Karpas-422 (cell line): ENCODE results near the gene ADAM8. TPM values are rescaled to one million over a fixed set of nuclear protein-coding genes. Genes with fewer than 3 reads are reported as not detected.
A peak's percentile ranks its signal among the peaks of the same experiment; 100 is the strongest.

Experiments
- DNase-seq: peaks from one replicate; pipeline ENCODE4 v3.0.0-alpha.2; 2015
- H2AFZ ChIP-seq: fragments of 200-600 bp; sonication (generic); 2 replicates; pipeline ENCODE4 v1.6.1; 2014; ENCODE audit warnings: antibody characterized with exemption, low read length, mixed read lengths
- H3K27ac ChIP-seq: fragments of 200-600 bp; sonication (generic); 2 replicates; pipeline ENCODE4 v1.5.1; 2014; ENCODE audit warnings: mild to moderate bottlenecking, low read length, moderate library complexity
- H3K27me3 ChIP-seq: fragments of 200-600 bp; sonication (generic); 2 replicates; pipeline ENCODE4 v1.6.1; 2014; ENCODE audit warnings: low read length, mixed read lengths
- H3K36me3 ChIP-seq: fragments of 200-600 bp; sonication (generic); 2 replicates; pipeline ENCODE4 v1.6.1; 2014; ENCODE audit warnings: low read length, mixed read lengths; ENCODE audit not compliant: insufficient read depth
- H3K4me1 ChIP-seq: fragments of 200-600 bp; sonication (generic); 2 replicates; pipeline ENCODE4 v1.6.1; 2014; ENCODE audit warnings: mild to moderate bottlenecking, low read length, mixed read lengths
- H3K4me2 ChIP-seq: fragments of 200-600 bp; sonication (generic); 2 replicates; pipeline ENCODE4 v1.6.1; 2014; ENCODE audit warnings: low read length, low read depth, mild to moderate bottlenecking; ENCODE audit not compliant: poor library complexity, severe bottlenecking
- H3K4me3 ChIP-seq: fragments of 200-600 bp; sonication (generic); 2 replicates; pipeline ENCODE4 v1.5.1; 2014; ENCODE audit warnings: mild to moderate bottlenecking, antibody characterized with exemption, low read length, mixed read lengths
- H3K79me2 ChIP-seq: fragments of 200-600 bp; sonication (generic); 2 replicates; pipeline ENCODE4 v1.6.1; 2014; ENCODE audit warnings: mild to moderate bottlenecking, low read length, mixed read lengths
- H3K9ac ChIP-seq: fragments of 200-600 bp; sonication (generic); 2 replicates; pipeline ENCODE4 v1.6.0; 2014; ENCODE audit warnings: low read length
- H3K9me2 ChIP-seq: fragments of 200-600 bp; sonication (generic), shearing (Covaris generic); replicated peaks from 2 replicates; pipeline ENCODE4 v1.6.0; 2014; ENCODE audit warnings: mild to moderate bottlenecking, low read length, moderate library complexity; ENCODE audit not compliant: insufficient read depth
- H3K9me3 ChIP-seq: fragments of 300-700, 200-600 bp; sonication (generic); 2 replicates; pipeline ENCODE4 v1.6.1; 2014; ENCODE audit warnings: low read length, mixed read lengths
- H4K20me1 ChIP-seq: fragments of 200-600 bp; sonication (generic); 2 replicates; pipeline ENCODE4 v1.6.1; 2014; ENCODE audit warnings: mild to moderate bottlenecking, antibody characterized with exemption, low read length, low read depth; ENCODE audit not compliant: insufficient read depth
- total RNA-seq: library from RNA; depleted of rRNA; stranded (reverse); fragments of >200 nt; shearing (Covaris generic); gene quantifications from 2 replicates; pipeline ENCODE4 v1.2.3, GENCODE V29; 2014; ENCODE audit warnings: low replicate concordance

Gene ADAM8
- total RNA-seq, 1 experiment from 2014 or later: 0.71 TPM

DNA sequence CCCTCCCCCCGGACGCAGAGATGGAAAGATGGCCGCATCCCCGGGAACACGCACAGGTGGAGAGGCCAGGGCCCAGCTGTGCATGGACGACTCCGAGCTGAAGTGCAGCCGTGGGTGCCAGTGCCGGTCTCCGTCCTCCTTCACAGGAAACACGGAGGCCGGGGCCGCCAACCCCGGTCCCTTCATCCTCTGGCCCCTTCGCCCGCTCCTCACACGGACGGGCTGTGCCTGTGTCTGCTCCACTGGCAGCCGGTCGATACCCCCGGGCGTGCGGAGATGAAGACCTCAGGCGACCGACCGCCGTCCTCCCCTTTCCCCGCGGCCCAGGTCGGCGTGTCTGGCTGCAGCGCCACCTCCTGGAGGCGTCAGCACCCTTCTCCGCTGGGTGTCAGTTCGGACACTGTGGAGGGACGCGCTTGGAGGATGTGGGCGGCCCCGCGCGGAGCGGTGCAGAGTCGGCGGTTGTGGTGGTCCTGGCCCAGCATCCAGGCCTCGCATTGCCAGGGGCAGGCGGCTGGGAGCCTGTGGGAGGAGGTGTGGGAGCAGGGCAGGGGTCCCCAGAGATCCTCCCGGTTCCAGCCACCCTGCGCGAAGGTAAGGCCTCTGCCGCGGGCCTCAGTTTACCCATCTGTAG lies 41.9 kb upstream of the ADAM8 start:
- peak overlapping the region; percentile 50; the same call in 1 of the 2 replicates for H2AFZ ChIP-seq
- no peaks in the 10 kb centered on the region for H4K20me1 ChIP-seq
- peak overlapping the region; percentile 58; the same call in 1 of the 2 replicates for H3K4me3 ChIP-seq
- no peak overlapping the region for H3K27ac ChIP-seq
- no peaks in the 10 kb centered on the region for H3K36me3 ChIP-seq
- H3K4me2 ChIP-seq: peak overlapping the region; percentile 67
- no peaks in the 10 kb centered on the region for H3K27me3 ChIP-seq
- peak; percentile 91 for DNase-seq
- H3K9ac ChIP-seq: peak overlapping the region; percentile 62
- H3K79me2 ChIP-seq: no peaks in the 10 kb centered on the region
- no peaks in the 10 kb centered on the region for H3K9me2 ChIP-seq
- H3K9me3 ChIP-seq: no peaks in the 10 kb centered on the region
- H3K4me1 ChIP-seq: peaks cover 3% of the 10 kb centered on the region; the same call in 1 of the 2 replicates

DNA sequence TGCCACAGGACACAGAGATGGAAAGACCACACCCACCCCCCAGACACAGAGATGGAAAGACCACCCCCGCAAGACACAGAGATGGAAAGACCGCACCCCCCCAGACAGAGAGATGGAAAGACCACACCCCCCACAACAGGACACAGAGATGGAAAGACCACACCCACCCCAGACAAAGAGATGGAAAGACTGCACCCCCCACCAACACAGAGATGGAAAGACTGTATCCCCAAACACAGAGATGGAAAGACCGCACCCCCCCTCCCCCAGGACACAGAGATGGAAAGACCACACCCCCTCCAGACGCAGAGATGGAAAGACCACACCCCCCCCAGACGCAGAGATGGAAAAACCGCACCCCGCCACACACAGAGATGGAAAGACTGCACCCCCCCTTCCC lies 40.1 kb upstream of the ADAM8 start:
- Histone ChIP-seq H3K4me1 (peaks cover 3% of the 10 kb centered on the region; the same call in 1 of the 2 replicates), H3K9ac (no peak overlapping the region), H3K27me3 (no peaks in the 10 kb centered on the region), H3K9me2 (no peaks in the 10 kb centered on the region), H2AFZ (no peak overlapping the region), H3K79me2 (no peaks in the 10 kb centered on the region), H3K4me3 (no peak overlapping the region), H4K20me1 (no peaks in the 10 kb centered on the region), H3K36me3 (no peaks in the 10 kb centered on the region), H3K4me2 (no peak overlapping the region), H3K9me3 (no peaks in the 10 kb centered on the region), H3K27ac (no peak overlapping the region)
- no peak for DNase-seq

DNA sequence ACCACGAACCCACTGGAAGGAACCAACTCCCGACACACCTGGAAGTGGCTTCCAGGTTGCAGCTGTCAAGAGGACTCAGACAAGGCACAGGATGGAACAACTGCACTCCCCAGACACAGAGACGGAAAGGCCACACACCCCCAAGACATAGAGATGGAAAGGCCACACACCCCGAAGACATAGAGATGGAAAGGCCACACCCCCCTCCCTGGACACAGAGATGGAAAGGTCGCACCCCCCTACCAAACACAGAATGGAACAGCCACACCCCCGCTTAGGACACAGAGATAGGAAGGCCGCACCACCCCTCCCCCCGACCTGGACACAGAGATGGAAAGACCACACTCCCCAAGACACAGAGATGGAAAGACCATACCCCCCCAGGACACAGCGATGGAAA lies 39.6 kb upstream of the ADAM8 start:
- Histone ChIP-seq H3K27ac (no peak overlapping the region), H3K4me3 (no peak overlapping the region), H3K27me3 (no peaks in the 10 kb centered on the region), H4K20me1 (no peaks in the 10 kb centered on the region), H3K9me3 (no peaks in the 10 kb centered on the region), H3K4me2 (no peak overlapping the region), H3K36me3 (no peaks in the 10 kb centered on the region), H3K9ac (no peak overlapping the region), H3K79me2 (no peaks in the 10 kb centered on the region), H2AFZ (no peak overlapping the region), H3K9me2 (no peaks in the 10 kb centered on the region), H3K4me1 (peaks cover 3% of the 10 kb centered on the region; the same call in 1 of the 2 replicates)
- no peak for DNase-seq

DNA sequence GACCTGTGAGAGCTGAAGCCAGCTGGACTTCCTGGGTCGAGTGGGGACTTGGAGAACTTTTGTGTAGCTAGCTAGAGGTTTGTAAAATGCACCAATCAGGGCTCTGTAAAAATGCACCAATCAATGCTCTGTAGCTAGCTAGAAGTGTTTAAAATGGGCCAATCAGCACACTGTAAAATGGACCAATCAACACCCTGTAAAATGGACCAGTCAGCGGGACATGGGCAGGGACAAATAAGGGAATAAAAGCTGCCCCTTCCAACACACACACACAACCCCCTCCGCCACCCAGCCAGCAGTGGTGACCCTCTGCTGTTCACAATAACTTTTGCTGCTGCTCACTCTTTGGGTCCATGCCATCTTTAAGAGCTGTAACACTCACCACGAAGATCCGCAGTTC lies 39.2 kb upstream of the ADAM8 start:
- Histone ChIP-seq H3K9me2 (no peaks in the 10 kb centered on the region), H2AFZ (no peak overlapping the region), H3K9me3 (no peaks in the 10 kb centered on the region), H3K27me3 (no peaks in the 10 kb centered on the region), H3K79me2 (no peaks in the 10 kb centered on the region), H3K27ac (no peak overlapping the region), H3K4me1 (peaks cover 3% of the 10 kb centered on the region; the same call in 1 of the 2 replicates), H3K9ac (no peak overlapping the region), H3K4me3 (no peak overlapping the region), H3K4me2 (no peak overlapping the region), H3K36me3 (peaks cover 2% of the 10 kb centered on the region; the same call in 1 of the 2 replicates), H4K20me1 (no peaks in the 10 kb centered on the region)
- peak; percentile 61 for DNase-seq

DNA sequence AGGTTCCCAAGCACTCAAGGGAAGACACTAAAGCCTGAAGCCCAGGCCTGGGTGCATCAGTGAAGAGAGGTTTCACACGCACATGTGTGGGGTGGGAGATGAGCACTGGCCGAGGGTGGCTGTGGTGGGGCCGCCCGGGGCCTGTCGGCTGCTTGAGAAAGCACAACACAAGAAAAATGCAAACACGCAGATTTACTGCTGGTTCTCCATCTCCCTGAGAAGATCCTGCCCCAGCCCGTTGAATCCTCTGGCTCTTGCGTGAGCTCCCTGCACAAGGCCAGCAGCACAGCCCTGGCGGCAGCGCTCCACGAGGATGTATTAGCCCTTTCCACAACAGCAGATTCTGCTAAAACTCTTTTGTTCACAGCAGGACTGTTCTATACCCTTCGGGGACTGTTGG lies 38.2 kb upstream of the ADAM8 start:
- Histone ChIP-seq H3K4me1 (peaks cover 3% of the 10 kb centered on the region; the same call in 1 of the 2 replicates), H3K36me3 (peaks cover 12% of the 10 kb centered on the region), H4K20me1 (0 out of 2 replicates have a peak, but pooled peaks cover under 1% of the 10 kb centered on the region), H3K9me3 (no peaks in the 10 kb centered on the region), H3K9ac (no peak overlapping the region), H3K27ac (no peak overlapping the region), H3K9me2 (no peaks in the 10 kb centered on the region), H2AFZ (no peak overlapping the region), H3K4me3 (no peak overlapping the region), H3K27me3 (no peaks in the 10 kb centered on the region), H3K79me2 (no peaks in the 10 kb centered on the region), H3K4me2 (no peak overlapping the region)
- no peak for DNase-seq

DNA sequence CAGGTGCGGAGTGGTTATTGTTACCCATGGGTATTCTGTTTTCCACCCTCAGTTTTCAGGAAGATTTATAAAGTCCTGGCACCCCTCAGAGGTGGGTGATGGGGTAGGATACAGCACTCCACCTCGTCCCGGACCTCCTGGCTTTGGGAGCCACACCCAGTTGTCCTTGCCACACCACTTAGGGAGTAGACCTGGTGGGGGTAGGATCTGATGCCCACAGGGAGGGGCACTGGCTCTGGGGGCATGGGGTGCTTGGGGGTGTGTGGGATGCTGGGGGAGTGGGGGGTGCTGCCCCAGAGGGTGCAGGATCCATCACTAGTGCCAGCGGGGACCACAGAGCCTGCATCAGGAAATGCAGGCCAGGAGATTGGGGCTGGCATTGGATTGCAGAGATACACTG lies 36.5 kb upstream of the ADAM8 start:
- no peaks in the 10 kb centered on the region for H3K27me3 ChIP-seq
- DNase-seq: no peak
- no peak overlapping the region for H3K27ac ChIP-seq
- no peak overlapping the region for H3K4me3 ChIP-seq
- H3K79me2 ChIP-seq: peaks cover 8% of the 10 kb centered on the region
- H3K9me3 ChIP-seq: no peaks in the 10 kb centered on the region
- H3K4me1 ChIP-seq: peaks cover 5% of the 10 kb centered on the region
- no peak overlapping the region for H3K9ac ChIP-seq
- no peak overlapping the region for H2AFZ ChIP-seq
- H4K20me1 ChIP-seq: peaks cover 10% of the 10 kb centered on the region; the same call in 1 of the 2 replicates
- no peaks in the 10 kb centered on the region for H3K9me2 ChIP-seq
- H3K4me2 ChIP-seq: no peak overlapping the region
- H3K36me3 ChIP-seq: peaks cover 16% of the 10 kb centered on the region

DNA sequence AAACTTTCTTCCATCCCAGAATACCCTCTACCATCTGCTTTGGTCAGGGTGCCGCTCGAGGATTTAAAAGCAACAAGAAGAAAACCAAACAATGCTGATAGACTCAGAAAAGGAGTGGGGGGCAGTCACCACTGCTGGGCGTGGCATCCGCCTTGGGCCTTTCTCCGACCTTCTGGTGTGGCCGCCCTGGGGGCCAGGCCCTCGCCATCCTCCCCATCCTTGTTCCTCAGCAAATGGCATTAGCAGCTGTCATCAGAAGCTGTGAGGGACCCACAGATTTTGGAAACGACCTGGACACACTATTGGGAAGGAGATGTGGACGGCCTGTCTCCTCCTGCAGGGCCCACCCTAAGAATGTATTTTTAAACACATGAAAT lies 36.1 kb upstream of the ADAM8 start:
- H3K4me3 ChIP-seq: no peak overlapping the region
- DNase-seq: no peak
- H2AFZ ChIP-seq: no peak overlapping the region
- no peak overlapping the region for H3K9ac ChIP-seq
- peaks cover 7% of the 10 kb centered on the region for H3K4me1 ChIP-seq
- peaks cover 15% of the 10 kb centered on the region; the same call in 1 of the 2 replicates for H4K20me1 ChIP-seq
- no peaks in the 10 kb centered on the region for H3K9me3 ChIP-seq
- H3K36me3 ChIP-seq: peaks cover 16% of the 10 kb centered on the region
- no peaks in the 10 kb centered on the region for H3K27me3 ChIP-seq
- H3K4me2 ChIP-seq: no peak overlapping the region
- no peak overlapping the region for H3K27ac ChIP-seq
- H3K9me2 ChIP-seq: no peaks in the 10 kb centered on the region
- H3K79me2 ChIP-seq: peaks cover 13% of the 10 kb centered on the region

DNA sequence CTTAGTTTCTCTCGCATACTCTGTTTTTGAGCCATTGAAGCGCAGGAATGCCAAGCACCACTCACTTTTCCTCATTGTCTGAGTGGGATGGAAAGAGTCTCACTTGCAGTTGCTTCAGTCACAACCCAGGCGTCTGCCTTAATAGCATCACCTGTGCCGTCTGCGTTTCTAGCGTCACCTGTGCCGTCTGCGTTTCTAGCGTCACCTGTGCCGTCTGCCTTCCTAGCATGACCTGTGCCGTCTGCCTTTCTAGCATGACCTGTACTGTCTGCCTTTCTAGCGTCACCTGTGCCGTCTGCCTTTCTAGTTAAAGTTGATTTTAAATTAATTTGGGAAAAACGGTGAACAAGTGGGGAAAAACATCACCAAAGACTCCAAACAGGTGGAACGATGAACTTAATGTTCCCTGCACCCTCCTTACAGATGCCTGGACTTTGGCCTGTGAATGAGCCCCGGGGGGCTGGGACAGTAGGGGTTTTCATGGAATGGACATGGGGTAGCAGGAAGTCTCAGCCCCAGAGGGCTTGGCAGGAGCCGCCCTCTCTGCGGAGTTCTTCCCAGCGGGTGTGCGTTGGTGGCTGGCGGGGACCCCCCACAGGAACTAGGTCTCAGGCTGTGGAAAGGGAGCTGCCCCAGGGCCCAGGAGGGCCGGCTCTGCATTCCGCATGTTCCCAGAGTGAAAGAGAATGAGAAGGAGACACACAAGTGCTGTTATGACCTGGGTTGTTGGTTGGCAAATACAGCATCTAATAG lies 35.5 kb upstream of the ADAM8 start:
- Histone ChIP-seq H3K36me3 (peaks cover 16% of the 10 kb centered on the region), H3K9me3 (no peaks in the 10 kb centered on the region), H3K79me2 (peaks cover 18% of the 10 kb centered on the region), H3K27me3 (no peaks in the 10 kb centered on the region), H3K4me3 (no peak overlapping the region), H3K9me2 (no peaks in the 10 kb centered on the region), H3K4me2 (no peak overlapping the region), H3K27ac (no peak overlapping the region), H2AFZ (no peak overlapping the region), H3K4me1 (peaks cover 12% of the 10 kb centered on the region), H3K9ac (no peak overlapping the region), H4K20me1 (peaks cover 20% of the 10 kb centered on the region; the same call in 1 of the 2 replicates)
- no peak for DNase-seq
